GM06990 (cell line): Measurements from ENCODE around the gene FAM149A.

Experiments used
- DNase-seq: peaks from one replicate; pipeline ENCODE4 v3.0.0-alpha.2; 2011; ENCODE audit not compliant: insufficient read length; ENCODE audit errors: extremely low read depth
- H3K27me3 ChIP-seq: replicated peaks from 2 replicates; pipeline ENCODE4 v1.6.0; 2011; ENCODE audit warnings: low read length; ENCODE audit not compliant: control insufficient read depth, insufficient read depth
- H3K36me3 ChIP-seq: 2 replicates; pipeline ENCODE4 v1.5.1; 2011; ENCODE audit warnings: low read length; ENCODE audit not compliant: control insufficient read depth, insufficient read depth
- H3K4me3 ChIP-seq: replicated peaks from 2 replicates; pipeline ENCODE4 v1.5.1; 2011; ENCODE audit warnings: low read depth, mild to moderate bottlenecking, control low read depth, low read length
- TF ChIP-seq, protein P1 (sequence below): IDR thresholded peaks from 2 replicates; pipeline ENCODE4 v1.5.1; 2011; ENCODE audit warnings: low read length, control low read depth, mild to moderate bottlenecking, inconsistent platforms; ENCODE audit not compliant: insufficient read depth, poor library complexity, severe bottlenecking

The FAM149A gene

DNA sequence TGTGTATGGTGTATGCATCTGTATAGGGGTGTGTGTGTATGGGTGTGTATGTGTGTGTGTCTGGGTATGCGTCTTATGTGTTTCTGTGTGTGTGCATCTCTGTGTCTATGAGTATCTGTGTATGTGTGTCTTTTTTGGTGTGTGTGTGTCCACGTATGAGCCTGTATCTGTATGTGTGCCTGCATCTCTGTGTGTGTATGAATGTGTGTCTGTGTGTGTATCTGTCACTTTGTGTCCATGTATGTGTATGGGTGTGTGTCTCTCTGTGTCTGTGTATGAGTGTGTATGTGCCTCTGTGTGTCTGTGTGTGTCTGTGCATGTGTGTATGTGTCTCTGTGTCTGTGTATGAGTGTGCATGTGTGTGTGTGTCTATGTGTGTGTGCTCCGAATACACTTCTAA lies 24.3 kb downstream of the FAM149A start:
- TF ChIP-seq, protein P1, sequence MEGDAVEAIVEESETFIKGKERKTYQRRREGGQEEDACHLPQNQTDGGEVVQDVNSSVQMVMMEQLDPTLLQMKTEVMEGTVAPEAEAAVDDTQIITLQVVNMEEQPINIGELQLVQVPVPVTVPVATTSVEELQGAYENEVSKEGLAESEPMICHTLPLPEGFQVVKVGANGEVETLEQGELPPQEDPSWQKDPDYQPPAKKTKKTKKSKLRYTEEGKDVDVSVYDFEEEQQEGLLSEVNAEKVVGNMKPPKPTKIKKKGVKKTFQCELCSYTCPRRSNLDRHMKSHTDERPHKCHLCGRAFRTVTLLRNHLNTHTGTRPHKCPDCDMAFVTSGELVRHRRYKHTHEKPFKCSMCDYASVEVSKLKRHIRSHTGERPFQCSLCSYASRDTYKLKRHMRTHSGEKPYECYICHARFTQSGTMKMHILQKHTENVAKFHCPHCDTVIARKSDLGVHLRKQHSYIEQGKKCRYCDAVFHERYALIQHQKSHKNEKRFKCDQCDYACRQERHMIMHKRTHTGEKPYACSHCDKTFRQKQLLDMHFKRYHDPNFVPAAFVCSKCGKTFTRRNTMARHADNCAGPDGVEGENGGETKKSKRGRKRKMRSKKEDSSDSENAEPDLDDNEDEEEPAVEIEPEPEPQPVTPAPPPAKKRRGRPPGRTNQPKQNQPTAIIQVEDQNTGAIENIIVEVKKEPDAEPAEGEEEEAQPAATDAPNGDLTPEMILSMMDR = no peak
- Histone ChIP-seq H3K27me3 (no peaks in the 10 kb centered on the region), H3K4me3 (no peak overlapping the region), H3K36me3 (no peaks in the 10 kb centered on the region)
- DNase-seq = no peak

DNA sequence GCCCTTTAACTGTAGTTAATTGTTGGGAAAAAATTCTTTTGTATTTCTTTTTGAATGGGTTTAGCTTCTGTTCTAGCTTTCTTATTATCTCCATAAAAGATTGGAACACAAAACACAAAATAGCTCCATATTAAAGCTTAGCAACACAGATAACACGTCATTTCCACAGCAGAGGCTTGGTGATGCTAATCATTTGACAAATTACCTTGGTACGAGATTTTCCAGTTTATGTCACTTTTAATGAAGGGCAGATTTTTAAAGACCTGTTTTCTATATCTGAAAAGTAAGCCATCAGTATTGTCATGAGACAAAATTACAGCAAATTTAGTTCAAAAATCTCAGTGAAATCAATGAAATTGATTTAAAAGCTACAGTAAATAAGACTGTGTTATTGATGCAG lies 27.4 kb downstream of the FAM149A start:
- H3K27me3 ChIP-seq = no peaks in the 10 kb centered on the region
- DNase-seq = no peak
- TF ChIP-seq, protein P1 = no peak

DNA sequence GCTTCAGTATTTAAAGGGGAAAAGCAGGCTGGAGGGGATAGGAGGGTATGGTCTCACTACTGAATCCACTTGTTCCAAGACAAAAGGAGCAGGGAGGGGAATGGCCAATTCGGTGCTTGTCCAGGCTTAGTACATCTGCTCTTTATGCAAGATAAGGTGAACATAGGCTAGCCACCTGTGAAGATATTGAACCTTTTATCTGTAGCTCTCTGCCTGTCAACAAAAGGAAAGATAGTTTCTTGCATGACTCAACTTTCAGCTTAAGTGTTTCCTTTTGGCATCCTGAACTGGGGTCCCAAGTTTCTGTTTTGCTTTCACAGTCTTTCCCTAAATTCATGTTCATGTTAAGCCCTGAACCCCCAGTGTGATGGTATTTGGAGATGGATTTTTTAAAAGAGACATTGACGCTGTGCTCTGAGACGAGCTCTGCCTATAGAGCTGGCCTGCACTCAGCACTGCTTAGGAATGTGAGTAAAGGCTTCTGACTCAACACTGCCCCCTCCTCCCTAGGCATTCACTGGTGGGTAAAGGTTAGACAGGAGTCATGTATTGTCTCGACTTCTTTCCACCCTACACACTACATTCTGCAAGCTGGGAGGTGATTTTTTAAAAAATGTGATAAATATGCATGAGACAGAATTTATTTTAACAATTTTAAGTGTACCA lies 28.2 kb downstream of the FAM149A start:
- Histone ChIP-seq H3K27me3 (no peaks in the 10 kb centered on the region), H3K36me3 (no peaks in the 10 kb centered on the region), H3K4me3 (no peak overlapping the region)
- no peak for DNase-seq
- TF ChIP-seq, protein P1 = peak; percentile 32

More for the DNA sequence above, 27.4 kb downstream of the FAM149A start:
- Histone ChIP-seq H3K36me3 (no peaks in the 10 kb centered on the region), H3K4me3 (no peak overlapping the region)

- DNase-seq = peak; percentile 40
- Histone ChIP-seq H3K36me3 (no peaks in the 10 kb centered on the region), H3K4me3 (no peak overlapping the region), H3K27me3 (no peaks in the 10 kb centered on the region)
- TF ChIP-seq, protein P1 = no peak
These were observed 29.8 kb downstream of the FAM149A start for GRCh38 chr4:186134257-186134656.

DNA sequence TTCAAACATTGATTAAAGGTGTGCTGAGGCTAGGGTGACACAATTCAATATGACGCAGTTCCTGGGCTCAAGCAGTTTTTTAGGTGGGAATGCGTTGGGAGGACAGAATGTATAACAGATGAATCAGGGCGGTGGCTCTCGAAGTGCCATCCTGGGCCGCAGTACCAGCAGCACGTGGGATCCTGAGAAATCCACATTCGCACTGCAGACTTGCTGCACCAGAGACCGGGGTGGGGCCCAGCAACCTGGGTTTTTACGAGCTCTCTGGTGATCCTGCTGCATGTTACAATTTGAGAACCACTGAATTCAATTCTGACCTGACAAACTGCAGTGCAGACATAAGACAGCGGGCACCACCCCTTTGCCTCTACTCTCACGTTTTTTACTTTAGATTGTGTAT lies 30.4 kb downstream of the FAM149A start:
- no peak for DNase-seq
- H3K27me3 ChIP-seq = no peaks in the 10 kb centered on the region
- TF ChIP-seq, protein P1 = no peak
- H3K4me3 ChIP-seq = no peak overlapping the region
- H3K36me3 ChIP-seq = no peaks in the 10 kb centered on the region
